Stimulated activated CD8-positive, alpha-beta memory T cell treated with anti-CD3 and anti-CD28 coated beads, Interleukin-15, amount 100 ng/mL, for 24 hours (primary cell): ENCODE results near the gene ADAT3.
A peak's percentile ranks its signal among the peaks of the same experiment; 100 is the strongest.

Source experiments
- DNase-seq: peaks from one replicate; pipeline ENCODE4 v3.0.0-alpha.2; 2020; ENCODE audit warnings: low read depth

ADAT3 gene

GRCh38 chr19:1905110-1905862 is at the start of gene ADAT3, which contains the start of gene SCAMP4:
Gene ADAT3 (plus strand): TSS chr19:1905399. CDS start chr19:1912048, 6,649 bp downstream.
Gene SCAMP4 (plus strand): TSS chr19:1905399. CDS start chr19:1915020, 9,621 bp downstream.
- DNase-seq: peak; percentile 88

- no peak for DNase-seq
These were observed 49.4 kb upstream of the ADAT3 start for GRCh38 chr19:1855828-1856255.

GRCh38 chr19:1856345-1856697 is 48.9 kb upstream of the ADAT3 start:
- no peak for DNase-seq

- DNase-seq: no peak
These were observed 48.2 kb upstream of the ADAT3 start for GRCh38 chr19:1856698-1857603.

GRCh38 chr19:1857648-1858326 is 47.4 kb upstream of the ADAT3 start:
- DNase-seq: no peak

GRCh38 chr19:1858412-1859081 is 46.7 kb upstream of the ADAT3 start:
- no peak for DNase-seq

GRCh38 chr19:1859331-1859781 is 45.8 kb upstream of the ADAT3 start:
- DNase-seq: no peak

- DNase-seq: no peak
These were observed 45.0 kb upstream of the ADAT3 start for GRCh38 chr19:1860042-1860775.

- no peak for DNase-seq
These were observed 44.2 kb upstream of the ADAT3 start for GRCh38 chr19:1860821-1861598.

- no peak for DNase-seq
These were observed 43.6 kb upstream of the ADAT3 start for GRCh38 chr19:1861599-1862031.

GRCh38 chr19:1862068-1862423 is 43.2 kb upstream of the ADAT3 start:
- DNase-seq: no peak

- peak; percentile 56 for DNase-seq
These were observed 42.5 kb upstream of the ADAT3 start for GRCh38 chr19:1862424-1863327.

- no peak for DNase-seq
These were observed 41.9 kb upstream of the ADAT3 start, which contains the start of gene KLF16 for GRCh38 chr19:1863328-1863637. Gene KLF16 (minus strand): TSS chr19:1863579. CDS start chr19:1863497, 82 bp downstream.

- peak; percentile 92 for DNase-seq
These were observed 41.3 kb upstream of the ADAT3 start for GRCh38 chr19:1863638-1864479.

- DNase-seq: peak; percentile 42
These were observed 40.6 kb upstream of the ADAT3 start for GRCh38 chr19:1864480-1865171.

GRCh38 chr19:1865172-1866010 is 39.8 kb upstream of the ADAT3 start:
- no peak for DNase-seq
